ENCODE data around the gene ACADVL. TPM values are rescaled to one million over a fixed set of nuclear protein-coding genes. Genes with fewer than 3 reads are reported as not detected.

The ACADVL gene
- total and polyA plus RNA-seq, 2 donors (not counting 1 experiment from before 2014, with no cell fraction given): 640 to 696 TPM

DNA sequence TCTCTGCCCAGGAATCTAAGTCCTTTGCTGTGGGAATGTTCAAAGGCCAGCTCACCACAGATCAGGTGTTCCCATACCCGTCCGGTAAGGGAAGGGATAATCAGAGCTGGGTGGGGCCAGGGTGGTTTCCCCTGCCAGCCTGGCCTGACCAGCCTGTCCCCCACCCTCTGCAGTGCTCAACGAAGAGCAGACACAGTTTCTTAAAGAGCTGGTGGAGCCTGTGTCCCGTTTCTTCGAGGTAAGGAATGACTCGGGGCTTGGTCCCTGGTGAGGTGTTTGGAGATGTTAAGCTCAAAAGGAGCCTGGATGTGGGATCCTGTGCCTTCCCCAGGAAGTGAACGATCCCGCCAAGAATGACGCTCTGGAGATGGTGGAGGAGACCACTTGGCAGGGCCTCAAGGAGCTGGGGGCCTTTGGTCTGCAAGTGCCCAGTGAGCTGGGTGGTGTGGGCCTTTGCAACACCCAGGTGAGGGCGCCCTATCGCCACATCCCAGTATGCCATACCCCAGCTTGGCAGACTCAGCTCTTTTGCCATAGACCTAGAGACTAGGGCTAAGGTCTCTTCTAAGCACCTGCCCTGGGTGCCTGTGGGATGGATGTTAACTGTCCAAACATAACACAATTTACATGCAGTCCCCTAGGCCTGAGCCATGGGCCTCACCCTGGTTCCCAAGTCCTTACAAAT lies 997 bp downstream of the ACADVL start:
- Mint-ChIP-seq H3K4me1 (peaks cover 44% of the 10 kb centered on the region), H3K27ac (peak overlapping the region; percentile 93), H3K4me3 (peak overlapping the region; percentile 97), H3K27me3 (no peaks in the 10 kb centered on the region), H3K9me3 (ENCODE audit: insufficient read depth) (no peaks in the 10 kb centered on the region)
- peak overlapping the region; percentile 83 for H3K9ac ChIP-seq (ENCODE audit: low read length)
- no peaks in the 10 kb centered on the region for H4K20me1 ChIP-seq (ENCODE audit: control insufficient read depth, insufficient read depth, low read length, poor library complexity, severe bottlenecking)
- TF ChIP-seq EZH2 (IDR thresholded peaks at IDR 0.05; ENCODE audit: borderline replicate concordance, insufficient read depth, low read depth, low read length, poor library complexity, severe bottlenecking): no peak
- TF ChIP-seq, protein P1, sequence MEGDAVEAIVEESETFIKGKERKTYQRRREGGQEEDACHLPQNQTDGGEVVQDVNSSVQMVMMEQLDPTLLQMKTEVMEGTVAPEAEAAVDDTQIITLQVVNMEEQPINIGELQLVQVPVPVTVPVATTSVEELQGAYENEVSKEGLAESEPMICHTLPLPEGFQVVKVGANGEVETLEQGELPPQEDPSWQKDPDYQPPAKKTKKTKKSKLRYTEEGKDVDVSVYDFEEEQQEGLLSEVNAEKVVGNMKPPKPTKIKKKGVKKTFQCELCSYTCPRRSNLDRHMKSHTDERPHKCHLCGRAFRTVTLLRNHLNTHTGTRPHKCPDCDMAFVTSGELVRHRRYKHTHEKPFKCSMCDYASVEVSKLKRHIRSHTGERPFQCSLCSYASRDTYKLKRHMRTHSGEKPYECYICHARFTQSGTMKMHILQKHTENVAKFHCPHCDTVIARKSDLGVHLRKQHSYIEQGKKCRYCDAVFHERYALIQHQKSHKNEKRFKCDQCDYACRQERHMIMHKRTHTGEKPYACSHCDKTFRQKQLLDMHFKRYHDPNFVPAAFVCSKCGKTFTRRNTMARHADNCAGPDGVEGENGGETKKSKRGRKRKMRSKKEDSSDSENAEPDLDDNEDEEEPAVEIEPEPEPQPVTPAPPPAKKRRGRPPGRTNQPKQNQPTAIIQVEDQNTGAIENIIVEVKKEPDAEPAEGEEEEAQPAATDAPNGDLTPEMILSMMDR (IDR thresholded peaks at IDR 0.05): peak; percentile 54
- H3K27ac ChIP-seq (ENCODE audit: low read length in 2 of 2): peak overlapping the region; percentile 28 to 78
- WGBS (ENCODE audit: insufficient coverage): 42% methylated on average over 10 of the region's 11 CpGs
- H3K79me2 ChIP-seq (ENCODE audit: control insufficient read depth, insufficient read depth, low read length): peaks cover 7% of the 10 kb centered on the region
- H3K4me2 ChIP-seq (replicated peaks; ENCODE audit: low read depth, low read length, poor library complexity, severe bottlenecking): peak overlapping the region; percentile 94
- H3K4me1 ChIP-seq (ENCODE audit: control insufficient read depth in 2 of 2, insufficient read depth in 2 of 2, low read length in 2 of 2): peaks cover 18 to 41% of the 10 kb centered on the region in 2 donors
- peak overlapping the region; percentile 31 to 86 (median 80) for H3K4me3 ChIP-seq (ENCODE audit: control extremely low read depth in 1 of 5, extremely low read depth in 1 of 5, insufficient read depth in 1 of 5, low read depth in 2 of 5, low read length in 4 of 5)
- no peaks in the 10 kb centered on the region for H3K27me3 ChIP-seq (replicated peaks in 1 of 4; ENCODE audit: control extremely low read depth in 1 of 4, control insufficient read depth in 3 of 4, insufficient read depth in 4 of 4, low read length in 3 of 4)
- intact Hi-C loops (cut with micrococcal nuclease): loop anchor here (1.0 to 2.0 kb wide), 2 partner anchors 60 to 76 kb away; no protein-coding TSS in a partner anchor
- H3K9me3 ChIP-seq (ENCODE audit: control extremely low read depth in 1 of 3, control insufficient read depth in 2 of 3, insufficient read depth in 1 of 3, low read length in 2 of 3): no peaks in the 10 kb centered on the region
- peak; percentile 77 for DNase-seq
- H3K36me3 ChIP-seq (replicated peaks in 1 of 2; ENCODE audit: control extremely low read depth in 1 of 2, control insufficient read depth in 1 of 2, extremely low read depth in 1 of 2, insufficient read depth in 2 of 2, low read length in 1 of 2): peaks cover 0 to 32% of the 10 kb centered on the region in 2 experiments
- POLR2A ChIA-PET: interaction anchor here (0.5 to 9.1 kb wide), 7 partner anchors 17 to 224 kb away, joined by 3 to 157 read pairs (median 3); partner anchors contain the start of genes CTDNEP1, DVL2, ELP5 and GABARAP
- peak overlapping the region; percentile 86 for H2AFZ ChIP-seq (ENCODE audit: insufficient read depth, low read depth, low read length, poor library complexity, severe bottlenecking)
- CTCF ChIA-PET: interaction anchor here (0.7 to 3.8 kb wide), 17 partner anchors 9 to 216 kb away, joined by 3 to 47 read pairs (median 5); partner anchors contain the start of genes ACAP1, DVL2, GABARAP and PHF23
- peak; percentile 34 for ATAC-seq (ENCODE audit: low read depth)

Data from B cell (primary cell).